ENCODE data around the gene NAPG.
A peak's percentile ranks its signal among the peaks of the same experiment; 100 is the strongest.
"Not testable (repeated sequence)": the region's sequence is repeated elsewhere in the genome, so short reads cannot be mapped to it uniquely, and the experiment has no call there.

NAPG gene

DNA sequence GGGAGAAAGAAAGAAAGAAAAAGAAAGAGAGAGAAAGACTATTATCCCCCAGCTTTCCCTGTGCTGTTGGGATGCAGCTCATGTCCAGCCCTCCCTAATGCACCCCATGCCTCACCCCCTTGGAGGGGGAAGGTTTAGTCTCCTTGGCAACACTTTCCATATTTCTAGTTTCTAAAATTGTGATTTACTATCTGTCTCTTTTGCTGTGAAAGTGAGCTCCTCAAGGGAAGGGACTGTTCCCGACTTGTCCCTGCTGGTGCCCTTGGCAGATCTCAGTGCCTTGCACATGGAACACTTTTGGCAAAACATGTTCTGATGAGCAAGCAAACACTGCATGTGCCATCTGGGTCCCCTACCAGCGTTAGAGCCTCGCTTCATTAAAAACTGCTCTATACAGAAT lies 11.7 kb upstream of the NAPG start:
- no peak for DNase-seq (ENCODE audit: low read depth, low spot score)

DNA sequence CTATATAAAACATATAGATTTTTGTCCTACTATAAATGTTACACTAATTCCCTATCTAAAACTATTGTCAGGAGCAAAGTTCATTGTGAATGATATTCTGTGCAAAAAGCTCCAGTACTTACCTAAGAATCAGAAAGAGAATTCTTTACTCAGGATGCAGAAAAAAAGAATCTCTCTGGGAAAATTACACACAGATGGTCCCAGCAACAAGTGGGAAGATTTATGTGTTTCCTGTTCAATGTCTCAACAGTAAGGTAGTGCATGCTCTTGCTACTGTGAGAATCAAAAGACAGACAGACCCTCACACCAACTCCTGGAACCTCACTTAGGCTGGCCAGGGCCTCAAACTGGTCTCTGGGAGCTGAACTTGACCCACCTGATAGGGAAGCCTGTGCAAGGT lies 11.2 kb upstream of the NAPG start:
- DNase-seq (ENCODE audit: low read depth, low spot score): no peak

DNA sequence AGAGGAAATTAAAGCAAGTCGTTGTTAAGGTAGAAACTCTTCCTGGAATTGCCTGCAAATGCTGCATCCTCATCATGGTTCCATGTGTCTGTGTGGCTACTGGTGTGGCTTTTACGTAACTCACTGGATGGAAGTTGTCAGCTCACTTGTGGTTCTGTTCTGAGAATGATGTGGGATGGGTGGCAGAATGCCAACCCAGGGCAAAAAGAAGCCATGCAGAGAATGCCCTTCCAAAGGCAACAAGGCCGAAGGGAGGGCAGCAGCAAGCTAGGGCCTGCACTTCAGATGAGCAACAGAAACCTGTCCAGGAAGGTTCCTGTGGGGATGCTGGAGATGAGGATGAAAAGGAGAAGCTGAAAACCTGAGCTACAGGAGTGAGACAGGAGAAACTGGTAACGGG lies 10.4 kb upstream of the NAPG start:
- no peak for DNase-seq (ENCODE audit: low read depth, low spot score)

DNA sequence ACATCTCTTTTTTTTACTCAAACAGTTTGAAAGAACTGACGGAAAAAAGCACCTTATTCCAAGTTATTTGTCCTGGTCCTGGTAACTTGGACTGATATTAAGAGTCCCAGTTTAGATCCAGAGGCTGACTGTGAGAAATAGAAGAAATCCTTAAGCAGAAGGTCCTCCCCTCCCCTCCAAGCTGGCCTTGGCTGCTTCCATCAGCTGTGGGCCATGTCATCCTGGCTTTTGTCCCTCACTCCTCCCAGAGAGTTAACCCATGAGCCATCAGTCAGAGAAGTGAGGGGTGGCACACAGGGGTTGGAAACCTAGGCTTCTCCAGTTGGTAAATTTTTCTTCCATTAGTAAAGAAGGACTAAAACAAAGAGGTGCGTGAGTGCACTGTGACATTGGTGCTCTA lies 9.7 kb upstream of the NAPG start:
- DNase-seq (ENCODE audit: low read depth, low spot score): no peak

DNA sequence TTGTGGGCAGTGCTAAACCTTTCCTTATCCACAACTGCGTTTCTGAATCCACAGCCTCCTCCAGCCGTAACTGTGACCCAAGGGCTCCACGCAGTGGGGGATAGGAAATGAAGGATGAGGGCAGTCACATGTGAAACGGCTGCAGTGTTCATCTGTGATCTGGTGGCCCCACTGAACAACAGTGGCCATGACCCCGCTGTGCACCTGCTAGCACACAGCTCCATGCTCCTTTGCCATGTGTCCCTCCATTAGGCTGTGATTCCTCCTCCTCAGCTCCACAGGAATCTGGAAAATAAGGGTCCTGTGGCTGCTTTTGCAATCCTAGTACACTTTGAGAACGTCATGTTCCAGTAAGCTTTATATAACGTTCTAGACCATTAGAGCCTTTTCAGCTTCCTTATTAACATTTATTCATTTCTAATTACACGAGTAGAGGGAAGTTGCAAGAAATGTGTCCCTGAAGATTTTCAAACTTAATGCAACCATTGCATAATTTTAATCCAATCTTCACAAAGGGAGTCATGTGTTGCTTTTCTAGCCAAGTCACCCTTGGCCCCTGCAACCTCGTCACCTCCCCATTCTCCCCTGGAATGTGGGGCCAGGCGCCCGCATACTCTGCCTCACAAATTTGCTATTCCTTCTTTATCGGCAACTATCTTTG lies 7.1 kb upstream of the NAPG start:
- DNase-seq (ENCODE audit: low read depth, low spot score): no peak

DNA sequence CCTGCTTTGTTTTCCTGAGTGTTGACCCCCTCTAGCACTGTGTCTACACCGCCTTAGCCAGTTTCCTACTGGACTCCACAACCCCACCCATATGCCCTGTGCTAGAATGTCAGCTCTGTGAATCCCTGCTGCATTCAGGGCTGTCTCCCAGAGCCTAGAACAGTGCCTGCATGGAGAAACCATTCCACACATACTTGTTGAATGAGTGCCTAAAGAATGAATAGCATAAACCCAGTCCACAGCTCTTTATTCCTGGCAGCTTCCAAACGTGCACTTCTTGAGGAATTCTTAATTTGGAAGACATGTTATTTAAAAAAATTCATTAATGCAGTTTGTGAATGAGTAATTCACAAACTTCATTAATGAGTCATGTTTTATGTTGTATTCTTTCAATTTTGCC lies 6.5 kb upstream of the NAPG start:
- DNase-seq (ENCODE audit: low read depth, low spot score): no peak

DNA sequence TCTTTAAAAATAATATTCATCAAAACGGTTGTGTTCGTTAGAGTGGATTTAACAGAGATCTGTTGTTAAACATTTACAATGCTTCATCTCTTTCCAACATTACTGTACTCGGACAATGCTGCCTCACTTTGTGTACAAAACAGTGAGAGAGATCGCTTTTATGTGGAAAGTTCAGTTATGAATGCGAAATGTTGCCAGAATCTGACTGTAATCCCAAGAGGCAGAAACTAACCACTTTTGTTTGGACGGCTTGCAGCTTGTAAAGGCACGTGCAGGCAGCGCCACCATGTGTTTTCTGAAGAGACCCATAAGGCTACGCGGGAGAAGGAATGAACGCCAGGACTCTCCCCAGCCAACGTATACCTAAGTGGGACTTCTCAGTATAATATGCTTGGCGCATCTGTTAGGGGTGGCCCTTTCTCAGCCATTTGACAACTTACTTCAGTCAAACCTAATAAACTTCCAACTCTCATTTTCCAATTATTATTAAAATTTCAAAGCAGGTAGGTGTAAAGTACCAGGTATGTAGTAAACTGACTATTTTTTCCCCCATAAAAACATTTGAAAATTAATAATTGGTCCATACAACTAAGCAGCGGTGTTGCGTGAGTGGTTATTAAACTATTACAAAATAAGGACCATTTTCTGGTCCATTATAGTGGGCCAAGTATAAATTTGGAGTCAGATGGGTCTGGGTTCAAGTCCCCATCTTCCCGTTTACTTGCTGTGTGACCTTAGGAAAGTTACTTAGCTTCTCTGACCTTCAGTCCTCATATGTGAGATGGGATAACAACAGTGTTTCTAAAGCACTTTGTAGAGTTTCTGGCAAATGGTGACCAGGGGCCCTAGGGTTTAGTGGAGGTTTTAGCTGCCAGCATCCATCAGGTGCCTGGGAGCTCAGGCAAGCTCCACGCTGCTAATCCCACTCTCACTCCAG lies 5.6 kb upstream of the NAPG start:
- DNase-seq (ENCODE audit: low read depth, low spot score): peak; percentile 25

DNA sequence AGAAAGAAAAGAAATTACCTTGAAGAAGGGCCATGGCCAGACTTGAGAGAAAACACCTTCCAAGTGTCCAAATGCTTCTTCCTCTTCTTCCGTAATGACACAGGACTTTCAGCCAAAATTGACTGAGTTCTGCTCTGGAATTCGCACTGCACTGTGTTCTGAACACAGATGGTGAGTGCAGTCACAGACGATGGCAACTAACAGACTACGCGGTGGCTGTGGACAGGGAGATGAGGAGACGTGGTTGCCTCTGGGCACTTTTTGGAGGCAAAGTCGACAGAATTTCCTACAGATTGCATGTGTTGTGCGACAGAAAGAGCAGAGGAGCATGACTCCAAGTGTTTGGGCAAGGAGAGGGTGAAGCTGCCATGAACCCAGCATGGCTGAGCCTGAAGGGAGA lies 4.3 kb upstream of the NAPG start:
- DNase-seq (ENCODE audit: low read depth, low spot score): no peak

DNA sequence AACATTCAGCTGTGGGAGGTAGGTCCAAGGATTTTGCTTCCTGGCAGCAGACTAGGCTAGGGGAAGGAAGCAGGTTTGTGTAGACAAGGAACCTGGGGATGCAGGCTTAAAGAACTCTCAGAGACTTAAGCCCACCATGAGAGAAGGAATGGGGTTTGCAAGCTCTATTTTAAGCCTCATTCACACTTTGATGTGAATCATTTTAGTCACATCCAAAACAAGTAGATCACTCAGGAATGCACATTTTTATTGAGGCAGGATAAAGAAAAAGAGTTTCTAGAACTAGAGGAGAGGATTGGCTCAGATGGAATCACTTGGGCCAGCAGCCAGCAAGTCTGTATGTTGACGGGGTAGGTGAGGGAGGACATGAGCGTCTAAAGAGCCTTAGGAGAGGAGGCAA lies 3.3 kb upstream of the NAPG start:
- no peak for DNase-seq (ENCODE audit: low read depth, low spot score)

DNA sequence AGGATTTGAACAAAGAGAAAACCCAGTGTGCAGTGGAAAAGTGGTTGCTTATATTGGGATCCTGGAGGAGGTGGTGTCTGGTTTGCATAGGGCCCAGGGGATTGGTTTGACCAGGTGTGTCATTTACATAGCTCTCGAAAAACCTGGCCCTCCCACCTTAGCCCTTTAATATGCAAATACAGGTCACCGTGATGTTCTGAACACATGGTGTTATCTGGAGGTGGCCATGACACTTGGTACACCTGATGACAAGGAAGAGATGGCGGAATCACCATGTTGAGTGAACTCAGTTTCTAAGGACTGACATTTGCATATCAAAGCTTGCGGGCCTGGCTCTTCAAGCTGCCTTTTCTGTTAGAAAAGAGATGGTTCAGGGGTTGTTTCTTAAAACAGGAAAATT lies 2.3 kb upstream of the NAPG start:
- DNase-seq (ENCODE audit: low read depth, low spot score): no peak

DNA sequence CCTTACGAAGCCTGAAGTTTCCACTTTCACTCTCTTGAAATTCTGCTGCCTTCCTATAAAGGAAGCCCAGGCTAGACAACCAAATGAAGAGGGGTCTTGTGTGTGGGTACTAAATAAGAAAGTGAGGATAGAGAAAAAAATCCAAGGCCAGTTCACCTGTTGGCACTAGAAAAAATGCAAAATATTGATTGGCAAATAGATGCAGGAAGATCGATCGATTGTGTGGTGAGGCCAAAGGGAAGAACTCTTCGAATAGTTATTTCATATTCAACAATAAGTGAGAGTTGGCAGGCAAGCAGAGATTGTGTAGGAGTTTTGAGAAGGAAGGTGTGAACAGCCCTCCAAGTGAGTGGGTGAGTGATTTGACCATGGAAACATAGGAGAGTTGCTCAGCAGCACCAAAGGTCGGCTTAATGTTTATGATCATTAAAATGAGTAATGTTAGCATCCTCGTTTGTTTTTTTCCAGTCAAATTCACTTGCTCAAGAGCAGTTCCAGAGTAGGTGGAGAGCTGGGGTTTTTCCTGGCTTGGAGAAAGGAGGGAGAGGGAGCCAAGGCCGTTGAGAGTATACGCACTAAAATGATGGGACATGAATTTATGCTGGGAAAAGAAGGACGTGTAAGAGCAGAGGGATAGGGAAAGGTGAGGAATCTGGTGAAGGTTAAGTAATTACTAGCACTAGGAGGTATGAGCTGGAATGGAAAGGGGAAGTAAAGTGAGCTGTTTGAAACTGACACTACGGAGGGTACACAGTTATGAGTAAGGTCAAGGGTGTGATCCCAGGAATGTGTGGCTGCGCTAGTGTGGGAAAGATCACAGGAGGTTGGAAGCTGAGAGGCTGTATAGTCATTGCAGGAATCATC lies 1.1 kb upstream of the NAPG start:
- no peak for DNase-seq (ENCODE audit: low read depth, low spot score)

DNA sequence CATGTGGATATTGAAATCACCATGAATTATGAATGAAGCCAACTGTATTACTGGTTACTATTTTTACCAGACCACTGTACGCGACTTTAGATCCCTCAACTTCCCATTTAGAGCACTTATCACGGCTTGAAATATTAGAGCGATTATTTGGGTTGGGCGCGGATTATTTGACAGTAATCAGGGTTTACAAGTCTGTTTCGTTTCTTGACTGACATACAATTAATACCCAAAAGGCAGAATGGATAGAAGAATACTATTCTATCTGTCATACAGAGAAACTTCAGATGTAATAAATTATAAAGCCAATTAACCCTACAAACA lies 496 bp upstream of the NAPG start:
- no peak for DNase-seq (ENCODE audit: low read depth, low spot score)

DNA sequence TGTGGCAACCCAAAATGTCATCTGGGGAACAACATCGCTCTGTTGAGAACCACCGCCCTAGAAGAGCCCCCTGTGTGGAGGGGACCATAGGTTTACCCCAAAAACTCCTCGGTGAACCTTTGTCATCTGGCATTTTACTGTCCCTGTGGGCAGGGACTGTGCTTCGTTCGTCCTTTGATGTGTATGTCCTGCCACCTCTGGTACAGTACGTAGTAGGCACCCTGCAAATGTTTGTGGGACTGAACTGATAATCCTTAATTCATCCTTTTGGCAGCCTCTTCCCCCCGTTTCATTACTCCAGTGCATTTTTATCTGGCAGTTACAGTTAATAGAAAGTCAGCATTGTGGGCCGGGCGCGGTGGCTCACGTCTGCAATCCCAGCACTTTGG lies 728 bp downstream of the NAPG start:
- DNase-seq (ENCODE audit: low read depth, low spot score): no peak

DNA sequence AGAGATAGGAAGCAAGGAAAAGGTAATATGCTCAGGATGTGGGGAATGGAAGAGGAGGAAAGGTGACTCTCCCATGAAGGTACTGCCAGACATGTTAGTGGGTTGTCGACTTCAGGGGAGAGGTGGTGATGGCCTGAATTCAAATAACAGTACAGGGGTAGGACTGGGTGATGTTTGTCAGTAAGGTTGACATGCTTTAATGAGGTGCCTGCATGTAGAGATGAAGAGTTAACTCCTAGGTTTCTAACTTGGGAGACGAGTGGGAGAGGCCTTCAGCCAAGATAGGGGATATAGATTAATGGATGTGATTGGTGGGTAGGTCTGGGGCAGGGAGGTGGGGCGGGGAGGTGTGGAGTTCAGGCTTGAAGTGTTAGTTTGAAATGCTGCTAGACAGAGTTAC lies 2.6 kb downstream of the NAPG start:
- no peak for DNase-seq (ENCODE audit: low read depth, low spot score)

DNA sequence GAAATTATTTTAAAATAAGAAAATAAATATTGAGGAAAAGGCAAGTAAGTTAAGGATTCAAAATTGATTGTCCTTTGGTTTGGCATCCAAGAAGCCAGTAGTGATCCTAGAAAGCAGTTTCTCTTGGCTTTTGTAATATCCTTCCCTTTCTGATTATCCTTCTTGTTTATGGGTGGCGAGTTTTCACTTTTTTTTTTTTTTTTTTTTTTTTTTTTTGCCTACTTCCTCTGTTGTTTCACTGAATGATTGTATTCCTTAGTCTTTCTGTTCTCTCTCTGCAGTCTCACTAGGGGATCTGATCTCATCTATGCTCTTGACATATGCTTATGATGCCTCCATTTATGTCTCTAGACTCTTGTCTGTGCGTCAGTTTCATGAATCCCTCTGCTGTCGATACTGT lies 4.2 kb downstream of the NAPG start:
- no peak for DNase-seq (ENCODE audit: low read depth, low spot score)

DNA sequence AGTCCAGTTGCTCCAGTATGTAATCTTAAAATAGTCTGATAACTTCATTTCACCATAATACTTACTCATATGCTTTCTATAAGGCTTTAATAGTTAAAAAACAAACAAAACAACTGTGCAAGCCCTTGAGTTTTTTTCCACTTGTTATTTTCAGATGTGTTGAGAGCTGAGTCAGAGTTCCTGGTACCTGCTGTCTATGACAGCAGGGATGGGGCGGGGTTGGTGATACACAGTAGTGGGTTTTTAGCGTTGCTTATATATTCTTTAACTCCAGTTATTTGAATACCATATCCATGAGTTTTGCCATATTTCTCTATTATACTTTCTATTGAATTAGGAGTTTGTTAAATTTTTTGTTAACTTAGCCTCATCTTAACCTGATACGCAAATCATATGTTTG lies 5.0 kb downstream of the NAPG start:
- no peak for DNase-seq (ENCODE audit: low read depth, low spot score)

DNA sequence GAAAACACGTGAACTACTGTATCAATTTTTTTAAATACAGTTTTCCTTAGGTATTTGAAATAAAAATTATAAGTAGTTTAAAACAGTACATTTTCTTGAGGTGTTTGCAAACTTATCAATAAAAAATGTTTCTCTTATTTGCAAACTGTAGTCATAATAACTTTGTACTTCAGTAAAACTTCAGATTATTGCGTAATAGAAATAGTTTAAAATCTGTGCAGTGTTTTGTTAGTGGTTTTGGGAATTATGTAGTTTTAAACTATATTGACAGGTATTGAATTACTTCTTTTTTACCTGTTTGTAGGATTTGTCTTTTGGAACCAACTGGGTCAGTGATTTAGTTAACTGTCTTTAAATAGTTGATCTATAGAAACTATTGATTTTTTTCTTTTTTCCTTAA lies 7.3 kb downstream of the NAPG start:
- DNase-seq (ENCODE audit: low read depth, low spot score): no peak

DNA sequence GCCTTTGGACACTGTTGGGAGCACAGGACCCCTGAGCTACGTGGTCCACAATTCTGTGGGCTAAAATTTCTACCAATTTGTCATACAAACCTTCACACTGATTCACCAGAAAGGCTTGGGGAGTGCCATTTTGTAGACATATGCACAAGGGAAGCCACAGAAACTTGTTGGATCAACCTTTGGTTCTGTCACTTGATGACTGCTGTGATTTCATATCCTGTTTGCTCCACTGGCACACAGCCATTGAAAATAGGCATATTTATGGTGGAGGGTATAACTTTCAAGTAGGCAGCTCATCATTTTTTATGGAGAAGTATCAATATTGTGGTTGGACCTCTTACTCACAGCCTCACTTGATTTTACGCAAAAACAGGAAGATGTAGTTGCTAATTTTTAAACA lies 10.5 kb downstream of the NAPG start:
- DNase-seq (ENCODE audit: low read depth, low spot score): no peak

DNA sequence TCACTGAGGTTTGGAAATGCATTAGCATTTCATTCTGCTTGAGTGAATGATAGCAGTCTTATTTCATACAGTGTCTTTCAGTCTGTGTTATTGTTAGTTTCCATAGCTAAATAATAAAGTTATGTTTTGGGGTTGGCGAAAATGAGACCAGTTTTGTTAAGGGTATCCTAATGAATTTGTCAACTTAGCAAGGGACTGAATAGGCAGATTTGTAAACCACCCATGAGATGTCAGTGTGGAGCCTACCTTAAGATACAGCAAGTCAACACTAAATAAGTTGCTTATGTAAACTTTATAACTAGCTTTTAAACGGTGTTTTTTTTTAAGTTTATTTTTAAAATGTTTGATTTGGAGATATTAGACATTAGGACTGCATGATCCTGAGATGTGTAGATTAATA lies 11.9 kb downstream of the NAPG start:
- DNase-seq (ENCODE audit: low read depth, low spot score): no peak

DNA sequence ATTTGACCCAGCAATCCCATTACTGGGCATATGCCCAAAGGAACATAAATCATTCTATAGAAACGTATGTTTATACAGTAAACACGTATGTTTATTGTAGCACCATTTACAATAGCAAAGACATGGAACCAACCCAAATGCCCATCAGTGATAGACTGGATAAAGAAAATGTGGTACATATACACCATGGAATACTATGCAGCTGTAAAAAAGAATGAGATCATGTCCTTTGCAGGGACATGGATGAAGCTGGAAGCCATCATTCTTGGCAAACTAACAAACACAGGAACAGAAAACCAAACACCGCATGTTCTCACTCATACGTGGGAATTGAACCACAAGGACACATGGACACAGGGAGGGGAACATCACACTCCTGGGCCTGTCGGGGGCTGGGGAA lies 13.3 kb downstream of the NAPG start:
- not testable (repeated sequence) for DNase-seq (ENCODE audit: low read depth, low spot score)

DNA sequence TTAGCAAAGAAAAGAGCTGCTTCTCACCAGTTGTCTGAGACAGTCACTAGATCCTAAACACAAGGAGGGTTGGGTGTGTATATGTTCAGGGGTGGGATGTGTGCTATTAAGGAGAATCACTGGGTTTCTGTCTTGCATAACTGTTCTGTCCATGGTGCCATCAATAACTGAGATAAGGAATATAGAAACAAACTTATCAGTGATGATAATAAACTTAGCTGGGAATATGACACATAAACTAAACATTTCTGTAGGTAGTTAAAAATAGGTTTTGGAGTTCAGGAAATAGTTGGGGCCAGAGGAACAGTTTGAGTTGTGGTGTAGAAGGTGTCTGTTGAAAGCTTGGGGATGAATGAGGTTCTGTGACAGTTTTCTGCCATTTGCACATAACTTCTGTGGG lies 17.4 kb downstream of the NAPG start:
- no peak for DNase-seq (ENCODE audit: low read depth, low spot score)

DNA sequence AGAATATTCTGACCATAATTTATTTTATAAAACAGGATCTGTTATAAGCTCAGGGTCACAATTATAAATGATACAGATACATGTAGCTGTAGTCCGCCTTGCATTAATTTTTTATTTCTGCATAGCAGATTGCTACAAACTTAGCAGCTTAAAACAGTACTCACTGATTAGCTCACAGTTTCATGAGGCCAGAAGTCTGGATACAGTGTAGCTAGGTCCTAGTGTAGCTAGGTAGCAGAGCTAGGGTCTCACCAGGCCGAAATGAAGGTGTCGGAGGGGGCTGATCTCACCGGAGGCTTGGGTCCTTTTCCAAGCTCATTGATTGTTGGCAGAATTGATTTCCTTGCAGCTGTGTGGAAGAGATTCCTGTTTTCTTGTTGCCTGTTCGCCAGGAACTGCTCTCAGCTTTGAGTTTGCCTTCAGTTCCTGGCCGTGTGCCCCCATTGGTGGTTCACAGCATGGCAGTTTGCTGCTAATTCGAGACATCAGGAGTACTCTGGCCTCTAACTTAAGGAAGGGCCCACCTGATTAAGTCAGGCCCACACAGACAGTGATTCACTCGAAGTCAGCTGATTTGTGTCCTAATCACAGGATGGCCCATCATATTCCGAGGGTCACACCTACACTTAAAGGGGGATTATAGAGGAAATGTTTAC lies 18.4 kb downstream of the NAPG start:
- DNase-seq (ENCODE audit: low read depth, low spot score): no peak

All from activated naive CD8-positive, alpha-beta T cell treated with anti-CD3 and anti-CD28 coated beads, Interleukin-2, amount 50 U/mL, for 16 hours (primary cell).